ENCODE data around the gene HMGCLL1.

- TF ChIP-seq, protein P1, sequence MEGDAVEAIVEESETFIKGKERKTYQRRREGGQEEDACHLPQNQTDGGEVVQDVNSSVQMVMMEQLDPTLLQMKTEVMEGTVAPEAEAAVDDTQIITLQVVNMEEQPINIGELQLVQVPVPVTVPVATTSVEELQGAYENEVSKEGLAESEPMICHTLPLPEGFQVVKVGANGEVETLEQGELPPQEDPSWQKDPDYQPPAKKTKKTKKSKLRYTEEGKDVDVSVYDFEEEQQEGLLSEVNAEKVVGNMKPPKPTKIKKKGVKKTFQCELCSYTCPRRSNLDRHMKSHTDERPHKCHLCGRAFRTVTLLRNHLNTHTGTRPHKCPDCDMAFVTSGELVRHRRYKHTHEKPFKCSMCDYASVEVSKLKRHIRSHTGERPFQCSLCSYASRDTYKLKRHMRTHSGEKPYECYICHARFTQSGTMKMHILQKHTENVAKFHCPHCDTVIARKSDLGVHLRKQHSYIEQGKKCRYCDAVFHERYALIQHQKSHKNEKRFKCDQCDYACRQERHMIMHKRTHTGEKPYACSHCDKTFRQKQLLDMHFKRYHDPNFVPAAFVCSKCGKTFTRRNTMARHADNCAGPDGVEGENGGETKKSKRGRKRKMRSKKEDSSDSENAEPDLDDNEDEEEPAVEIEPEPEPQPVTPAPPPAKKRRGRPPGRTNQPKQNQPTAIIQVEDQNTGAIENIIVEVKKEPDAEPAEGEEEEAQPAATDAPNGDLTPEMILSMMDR (IDR thresholded peaks at IDR 0.05), result 0 out of 2 replicates have a peak, but pooled peaks have one; percentile 30
- TF ChIP-seq, protein P2, sequence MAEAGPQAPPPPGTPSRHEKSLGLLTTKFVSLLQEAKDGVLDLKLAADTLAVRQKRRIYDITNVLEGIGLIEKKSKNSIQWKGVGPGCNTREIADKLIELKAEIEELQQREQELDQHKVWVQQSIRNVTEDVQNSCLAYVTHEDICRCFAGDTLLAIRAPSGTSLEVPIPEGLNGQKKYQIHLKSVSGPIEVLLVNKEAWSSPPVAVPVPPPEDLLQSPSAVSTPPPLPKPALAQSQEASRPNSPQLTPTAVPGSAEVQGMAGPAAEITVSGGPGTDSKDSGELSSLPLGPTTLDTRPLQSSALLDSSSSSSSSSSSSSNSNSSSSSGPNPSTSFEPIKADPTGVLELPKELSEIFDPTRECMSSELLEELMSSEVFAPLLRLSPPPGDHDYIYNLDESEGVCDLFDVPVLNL (CRISPR knock-in tag; IDR thresholded peaks at IDR 0.05; ENCODE audit: borderline replicate concordance, low read depth), result no peak
- TF ChIP-seq, protein P3, sequence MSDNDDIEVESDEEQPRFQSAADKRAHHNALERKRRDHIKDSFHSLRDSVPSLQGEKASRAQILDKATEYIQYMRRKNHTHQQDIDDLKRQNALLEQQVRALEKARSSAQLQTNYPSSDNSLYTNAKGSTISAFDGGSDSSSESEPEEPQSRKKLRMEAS (CRISPR knock-in tag; IDR thresholded peaks at IDR 0.05), result no peak
- TF ChIP-seq SP1 (CRISPR knock-in tag; conservative IDR thresholded peaks at IDR 0.05), result no peak
- no peak for TF ChIP-seq TEAD4 (CRISPR knock-in tag; IDR thresholded peaks at IDR 0.05)
- no peak for TF ChIP-seq NR1H2 (CRISPR knock-in tag; IDR thresholded peaks at IDR 0.05)
- no peak for TF ChIP-seq FOXP1 (CRISPR knock-in tag; IDR thresholded peaks at IDR 0.05; ENCODE audit: borderline replicate concordance)
Observed at GRCh38 chr6:55445648-55446204, 133.3 kb downstream of the HMGCLL1 start.

All from WTC11 (cell line).